HK-2 (cell line): ENCODE results near the gene LUC7L3.
"Not testable (repeated sequence)": the region's sequence is repeated elsewhere in the genome, so short reads cannot be mapped to it uniquely, and the experiment has no call there.

Experiments used
- DNase-seq: peaks from one replicate; pipeline ENCODE4 v3.0.0-alpha.2; 2018; ENCODE audit not compliant: unreplicated experiment

LUC7L3 gene

GRCh38 chr17:50781167-50781566, 61.8 kb downstream of the LUC7L3 start:
- DNase-seq, result no peak

DNA sequence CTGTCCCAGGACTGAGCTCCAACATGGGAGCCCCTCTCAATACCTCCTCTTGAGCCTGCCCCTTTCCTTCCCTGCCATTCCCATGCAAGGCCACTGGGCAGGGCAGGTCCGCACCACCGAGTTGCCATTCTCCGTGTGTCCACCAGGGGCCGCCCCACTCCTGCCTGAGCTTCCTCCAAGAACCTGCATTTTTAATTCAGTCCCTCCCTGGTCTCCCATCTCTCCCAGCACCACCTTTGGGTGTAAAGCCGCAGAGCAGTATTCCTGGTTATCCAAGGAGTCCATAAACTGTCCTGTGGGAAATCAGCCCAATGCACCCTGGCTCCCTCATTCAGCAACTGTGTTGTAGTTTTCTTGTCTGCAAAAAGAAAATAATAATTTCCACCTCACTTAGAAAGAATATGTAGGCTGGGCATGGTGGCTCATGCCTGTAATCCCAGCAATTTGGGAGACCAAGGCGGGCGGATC, 63.8 kb downstream of the LUC7L3 start:
- DNase-seq, result peak; percentile 90

GRCh38 chr17:50783905-50784304, 64.5 kb downstream of the LUC7L3 start:
- no peak for DNase-seq

- DNase-seq, result no peak
Measured at GRCh38 chr17:50785126-50785525, 65.7 kb downstream of the LUC7L3 start.

- no peak for DNase-seq
Measured at GRCh38 chr17:50785946-50786570, 66.7 kb downstream of the LUC7L3 start.

- no peak for DNase-seq
Measured at GRCh38 chr17:50787106-50787505, 67.7 kb downstream of the LUC7L3 start.

DNA sequence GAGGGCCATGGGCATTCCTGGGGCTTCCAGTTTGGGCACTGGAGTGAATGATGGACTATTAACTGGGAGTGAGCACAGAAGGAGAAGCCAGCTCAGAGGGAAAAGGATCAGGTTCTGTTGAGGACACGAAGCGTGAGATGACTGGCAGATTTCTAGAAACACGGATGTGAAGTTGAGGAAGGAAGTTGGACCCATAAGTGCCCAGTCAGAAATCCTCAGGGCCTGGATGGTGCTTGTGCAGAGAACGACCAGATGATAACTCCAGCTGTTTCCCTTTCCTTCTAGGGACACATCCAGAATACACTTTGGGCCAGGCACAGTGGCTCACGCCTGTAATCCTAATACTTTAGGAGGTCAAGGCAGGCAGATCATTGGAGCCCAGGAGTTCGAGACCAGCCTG, 71.2 kb downstream of the LUC7L3 start:
- DNase-seq, result no peak

GRCh38 chr17:50792132-50792531, 72.7 kb downstream of the LUC7L3 start:
- DNase-seq, result no peak

DNA sequence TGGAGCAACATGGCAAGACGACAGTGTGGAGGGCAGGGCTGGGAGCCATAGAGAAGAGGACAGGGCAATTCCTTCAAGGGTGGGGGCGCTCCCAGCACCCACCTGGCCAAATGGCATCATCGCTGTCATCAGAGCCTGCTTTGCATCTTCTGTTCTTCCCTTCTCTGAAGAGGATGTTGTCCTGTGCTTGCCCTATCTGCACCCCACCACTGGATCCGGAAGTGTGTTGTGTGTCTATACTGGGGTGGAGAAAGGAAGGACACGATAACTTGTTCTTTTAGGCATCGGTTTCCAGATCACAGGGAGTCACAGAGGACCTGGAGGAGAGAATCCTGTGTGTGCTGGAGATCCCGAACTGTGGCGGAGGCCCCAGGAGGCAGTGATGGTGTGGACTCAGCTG, 73.6 kb downstream of the LUC7L3 start:
- no peak for DNase-seq

- no peak for DNase-seq
Measured at GRCh38 chr17:50794361-50794760, 75.0 kb downstream of the LUC7L3 start.

- no peak for DNase-seq
Measured at GRCh38 chr17:50797135-50797810, 77.9 kb downstream of the LUC7L3 start.

DNA sequence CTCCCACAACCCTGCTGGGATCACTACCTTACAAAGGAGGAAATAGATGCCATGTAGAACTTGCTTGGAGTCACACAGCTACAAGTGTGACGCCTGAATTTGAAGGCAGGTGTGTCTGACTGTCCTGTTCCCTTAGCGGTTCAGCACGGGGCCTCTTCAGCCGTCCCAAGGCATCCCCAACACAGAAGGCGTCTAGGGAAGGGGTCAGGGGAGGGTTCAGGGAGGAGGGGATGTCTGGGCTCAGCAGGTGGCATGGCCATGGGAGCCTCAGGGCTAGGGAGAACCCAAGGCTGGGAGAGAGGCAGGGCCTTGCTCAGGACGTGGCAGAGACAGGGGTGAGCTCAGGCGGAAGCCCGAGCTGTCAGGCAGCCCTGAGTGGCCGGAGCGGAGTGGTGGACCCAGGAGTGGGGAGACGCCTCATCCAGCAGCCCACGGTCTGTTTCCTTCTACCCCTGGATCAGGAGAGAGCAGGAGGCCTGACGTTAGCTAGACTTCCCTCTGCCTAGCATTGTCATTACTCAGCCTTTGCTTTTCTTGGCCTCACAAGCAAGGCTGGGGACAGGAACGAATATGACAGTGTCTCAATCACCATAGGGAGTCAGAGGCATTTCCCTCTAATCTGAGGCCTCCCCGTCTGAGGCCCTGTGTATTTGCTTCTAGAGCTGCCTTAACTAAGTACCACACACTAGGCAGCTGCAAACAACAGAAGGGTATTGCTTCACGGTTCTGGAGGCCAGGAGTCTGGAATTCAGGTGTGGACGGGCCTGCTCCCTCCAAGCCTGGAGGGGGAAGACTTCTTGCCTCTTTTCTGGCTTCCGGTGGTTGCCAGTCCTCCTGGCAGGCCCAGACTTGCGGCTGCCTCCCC, 79.3 kb downstream of the LUC7L3 start:
- DNase-seq, result no peak

DNA sequence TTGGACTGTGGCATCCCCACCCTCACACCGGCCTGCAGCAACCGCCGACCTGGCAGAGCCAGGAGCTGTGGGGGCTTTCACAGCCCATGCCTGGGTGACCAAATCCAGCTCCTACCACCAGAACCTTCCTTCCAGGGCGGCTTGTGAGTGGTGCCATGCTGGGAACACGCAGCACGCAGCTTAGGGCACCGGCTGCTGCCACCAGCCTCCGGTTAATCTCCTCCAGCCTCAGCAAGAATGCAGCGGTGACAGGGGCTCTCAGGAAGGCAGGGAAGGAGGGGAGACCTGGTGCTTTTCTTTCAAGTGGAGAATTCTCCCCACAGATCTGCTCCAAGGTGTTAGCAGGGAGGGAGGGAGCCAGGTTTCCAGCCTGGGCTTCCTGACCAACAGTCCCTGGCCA, 80.2 kb downstream of the LUC7L3 start:
- DNase-seq, result no peak

DNA sequence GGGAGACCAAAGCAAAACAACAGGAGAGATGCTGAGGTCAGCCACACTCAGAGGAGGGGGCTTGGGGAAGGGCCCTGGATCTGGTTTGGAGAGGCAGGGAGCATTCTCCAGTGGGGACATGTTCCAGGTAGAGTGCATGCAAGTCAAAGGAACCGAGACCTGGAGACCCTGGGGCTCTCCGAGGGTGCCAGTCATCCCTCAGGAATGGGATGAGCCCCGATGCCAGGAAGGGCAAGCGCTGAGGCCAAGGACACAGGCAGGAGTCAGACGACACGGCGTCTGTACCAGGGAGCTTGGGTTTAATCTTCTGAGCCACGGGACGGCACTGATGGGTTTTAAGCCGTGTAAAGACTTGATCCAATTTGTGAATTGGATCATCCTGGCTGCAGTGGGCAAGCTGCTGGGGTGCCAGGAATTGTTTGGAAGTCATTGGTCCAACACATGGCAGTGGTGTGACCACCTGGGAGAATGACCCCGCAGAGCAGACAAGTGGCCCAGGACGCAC, 80.8 kb downstream of the LUC7L3 start:
- DNase-seq, result no peak

DNA sequence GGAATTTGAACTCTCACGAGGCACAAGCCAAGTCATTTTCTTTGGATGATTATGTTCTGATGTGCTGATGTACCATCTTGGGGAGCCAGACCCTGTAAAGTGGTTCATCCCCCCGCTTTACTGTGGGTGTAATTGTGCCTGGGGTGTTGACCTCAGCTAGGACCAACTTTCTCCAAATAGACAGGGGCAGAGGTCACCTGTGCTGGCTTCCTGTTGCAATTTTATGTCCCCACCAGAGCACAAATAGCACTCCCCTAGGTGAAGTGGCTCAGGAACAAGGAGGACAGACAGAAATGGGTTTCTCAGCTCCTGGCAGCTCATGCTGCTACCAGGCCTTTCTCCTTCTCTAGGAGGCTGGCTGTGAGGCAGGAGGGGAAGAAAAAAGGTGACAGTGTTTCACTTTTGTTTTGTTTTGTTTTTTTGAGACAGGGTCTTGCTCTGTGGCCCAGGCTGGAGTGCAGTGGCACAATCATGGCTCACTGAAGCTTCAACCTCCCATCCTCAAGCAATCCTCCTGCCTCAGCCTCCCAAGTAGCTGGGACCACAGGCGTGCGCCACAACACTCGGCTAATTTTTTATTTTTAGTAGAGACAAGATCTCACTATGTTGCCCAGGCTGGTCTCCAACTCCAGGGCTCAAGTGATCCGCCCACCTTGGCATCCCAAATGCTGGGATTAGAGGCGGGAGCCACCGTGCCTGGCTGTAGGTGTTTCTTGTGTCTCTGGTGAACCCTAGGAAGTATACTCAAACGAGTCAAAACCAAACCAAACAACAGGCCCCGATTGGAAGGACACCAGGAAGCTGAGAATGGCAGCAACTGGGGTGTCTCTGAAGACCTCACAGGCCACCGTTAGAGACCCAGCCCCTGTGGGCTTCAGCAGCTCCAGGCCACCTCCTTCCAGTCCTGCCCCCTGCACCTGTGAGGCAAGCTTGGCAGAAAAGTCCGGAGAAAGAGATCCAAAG, 83.5 kb downstream of the LUC7L3 start:
- no peak for DNase-seq

- no peak for DNase-seq
Measured at GRCh38 chr17:50803676-50804075, 84.3 kb downstream of the LUC7L3 start.

- DNase-seq, result not testable (repeated sequence)
Measured at GRCh38 chr17:50804749-50805475, 85.5 kb downstream of the LUC7L3 start.

GRCh38 chr17:50805486-50805885, 86.1 kb downstream of the LUC7L3 start:
- DNase-seq, result no peak
